Raji (cell line): ENCODE measurements around the gene CACNA2D1.

Experiments
- POLR2A ChIP-seq: IDR thresholded peaks from 2 replicates; pipeline ENCODE4 v1.6.1; 2011; ENCODE audit warnings: low read depth, low read length, control low read depth; ENCODE audit not compliant: insufficient read depth

Gene CACNA2D1

DNA sequence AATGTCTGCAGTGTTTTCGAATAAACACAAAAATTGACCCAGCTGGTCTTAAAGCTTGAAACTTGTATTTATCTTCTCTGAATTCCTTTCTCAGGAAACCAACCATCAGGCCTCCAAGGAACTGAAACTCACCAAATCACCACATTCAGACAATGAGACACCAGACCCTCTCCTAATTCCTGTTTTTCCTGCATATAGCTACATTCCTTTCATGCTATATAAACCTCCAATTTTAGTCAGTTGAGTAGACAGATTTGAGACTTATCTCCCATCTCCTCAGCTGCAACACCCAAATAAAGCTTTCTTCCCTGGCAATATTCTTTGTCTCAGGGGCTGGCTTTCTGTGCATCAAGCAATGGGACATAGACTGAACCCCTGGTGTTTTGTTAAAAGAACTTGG lies 317.0 kb downstream of the CACNA2D1 start:
- TF ChIP-seq POLR2A: no peak

DNA sequence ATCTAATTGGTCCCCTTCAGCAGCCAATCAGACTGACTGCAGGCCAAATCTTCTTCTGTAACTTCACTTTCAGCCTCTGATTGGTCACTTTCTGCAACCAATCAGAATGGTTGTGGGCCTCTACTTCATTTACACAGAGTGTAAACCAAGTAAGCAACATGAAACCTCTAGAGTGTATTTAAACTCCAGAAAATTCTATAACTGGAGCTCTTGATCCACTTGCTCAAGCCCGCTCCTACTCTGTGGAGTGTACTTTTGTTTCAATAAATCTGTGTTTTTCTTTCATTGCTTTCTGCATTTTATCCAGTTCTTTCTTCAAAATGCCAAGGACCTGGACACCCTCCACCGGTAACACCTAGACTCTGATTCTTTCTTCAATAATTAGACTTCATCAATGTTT lies 319.1 kb downstream of the CACNA2D1 start:
- TF ChIP-seq POLR2A: no peak

DNA sequence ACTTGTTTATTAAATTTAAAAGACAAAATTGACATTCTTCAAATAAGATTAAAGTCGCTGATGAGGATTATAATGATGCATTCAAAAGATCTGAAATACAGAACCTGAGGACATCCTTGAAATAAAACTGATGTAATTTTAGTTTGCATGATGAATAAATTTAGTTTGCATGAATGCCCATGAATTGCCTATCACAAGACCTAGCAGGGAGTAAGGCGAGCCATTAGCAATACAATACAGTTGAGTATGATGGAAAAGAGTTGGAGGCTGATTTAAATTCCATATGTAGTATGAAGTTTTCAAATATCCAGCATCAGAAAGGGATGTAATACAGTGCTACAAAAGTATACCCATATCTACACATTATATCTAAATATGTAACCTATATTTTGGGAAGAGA lies 321.3 kb downstream of the CACNA2D1 start:
- TF ChIP-seq POLR2A: no peak

DNA sequence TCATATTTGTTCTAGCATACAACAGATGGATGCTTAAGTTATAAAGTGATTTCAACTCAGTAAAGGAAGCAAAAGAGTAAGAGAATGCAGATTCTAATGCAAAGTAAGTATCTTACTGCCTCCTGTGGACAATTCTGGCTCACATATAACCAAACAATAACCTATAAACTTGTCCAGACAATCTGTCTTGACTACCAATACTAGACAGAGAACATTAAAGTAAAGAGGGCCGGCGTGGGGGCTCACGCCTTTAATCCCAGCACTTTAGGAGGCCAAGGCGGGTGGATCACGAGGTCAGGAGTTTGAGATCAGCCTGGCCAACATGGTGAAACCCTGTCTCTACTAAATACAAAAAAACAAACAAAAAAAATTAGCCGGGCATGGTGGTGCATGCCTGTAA lies 329.3 kb downstream of the CACNA2D1 start:
- no peak for TF ChIP-seq POLR2A

DNA sequence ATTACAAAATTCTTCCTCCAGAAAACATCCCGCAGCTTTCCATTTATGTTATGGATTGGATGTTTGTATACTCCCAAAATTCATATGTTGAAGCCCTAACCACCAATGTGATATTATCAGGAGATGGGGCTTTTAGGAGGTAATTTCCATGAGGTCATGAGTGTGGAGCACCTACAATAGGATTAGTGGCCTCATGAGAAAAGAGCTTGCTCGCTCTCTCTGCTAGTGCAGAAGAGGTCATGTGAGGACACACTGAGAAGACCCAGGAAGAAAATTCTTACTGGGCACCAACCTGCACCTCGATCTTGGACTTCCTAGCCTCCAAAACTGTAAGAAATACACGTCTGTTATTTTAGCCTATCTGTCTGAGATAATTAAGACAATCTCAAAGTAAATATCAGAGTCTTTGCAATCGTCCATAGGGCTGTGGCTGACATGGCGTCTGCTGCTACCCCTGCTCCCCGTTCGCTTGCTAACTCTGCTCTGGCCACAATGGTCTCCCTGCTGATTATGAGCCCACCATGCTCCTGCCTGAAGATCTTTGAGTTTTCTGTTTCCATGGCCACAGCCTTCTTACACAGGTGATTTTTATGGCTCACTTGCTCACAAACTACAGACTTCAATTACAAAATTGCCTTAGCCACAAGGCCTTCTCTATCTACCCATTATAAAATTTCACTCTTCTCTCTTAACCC lies 333.3 kb downstream of the CACNA2D1 start:
- no peak for TF ChIP-seq POLR2A

DNA sequence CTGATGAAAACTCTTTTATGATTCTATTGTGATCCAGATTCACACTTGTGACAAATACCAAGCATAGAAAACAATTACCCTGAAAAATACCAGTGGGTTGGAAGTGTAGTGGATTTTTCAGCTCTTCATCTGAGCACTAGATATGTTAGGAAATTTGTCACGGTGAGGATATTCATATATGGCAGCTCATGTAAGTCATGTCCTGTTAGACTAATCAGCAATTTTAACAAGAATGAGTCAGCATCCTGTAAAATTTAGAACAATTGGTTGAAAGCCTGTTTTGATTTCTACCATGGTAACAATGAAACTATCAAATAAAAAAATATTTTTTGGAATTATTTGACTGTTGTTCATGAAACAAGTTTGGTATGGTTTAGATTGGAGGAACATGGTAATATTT lies 334.3 kb downstream of the CACNA2D1 start:
- no peak for TF ChIP-seq POLR2A

DNA sequence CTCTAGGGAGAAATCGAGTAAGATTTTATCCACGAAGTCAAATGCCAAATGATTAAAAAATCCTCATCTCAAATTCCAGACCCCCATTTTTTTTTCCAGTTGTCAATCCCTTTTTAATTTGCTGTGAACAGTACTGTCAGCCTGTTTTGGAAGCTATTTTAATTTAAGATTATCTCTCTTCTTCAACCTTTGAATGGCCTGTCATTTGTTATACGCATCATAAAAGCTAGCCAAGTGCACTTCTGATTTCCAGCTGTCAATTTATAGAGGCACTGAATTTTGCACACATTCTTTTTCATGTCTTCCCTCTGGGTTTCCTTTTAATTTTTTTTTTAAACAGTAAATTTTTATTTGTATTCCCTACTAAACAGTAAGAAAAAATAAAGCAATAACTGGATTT lies 337.4 kb downstream of the CACNA2D1 start:
- TF ChIP-seq POLR2A: no peak

DNA sequence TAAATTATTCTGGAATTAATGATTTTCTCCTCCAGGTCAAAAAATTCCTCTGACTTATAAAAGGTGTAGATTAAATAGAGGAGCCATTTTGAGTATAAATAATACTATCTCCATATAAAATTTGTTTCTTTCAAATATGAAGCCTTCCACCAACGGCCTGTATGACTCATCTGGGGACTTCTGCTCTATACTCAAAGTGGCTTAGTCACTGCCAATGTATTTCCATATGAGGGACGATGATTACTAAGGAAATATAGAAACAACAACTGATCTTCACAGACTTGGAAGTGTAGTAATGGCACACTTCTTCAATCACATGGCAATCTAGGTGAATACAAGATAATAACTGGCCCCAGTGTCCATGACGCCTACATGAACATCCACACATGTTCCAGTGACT lies 338.1 kb downstream of the CACNA2D1 start:
- TF ChIP-seq POLR2A: no peak

DNA sequence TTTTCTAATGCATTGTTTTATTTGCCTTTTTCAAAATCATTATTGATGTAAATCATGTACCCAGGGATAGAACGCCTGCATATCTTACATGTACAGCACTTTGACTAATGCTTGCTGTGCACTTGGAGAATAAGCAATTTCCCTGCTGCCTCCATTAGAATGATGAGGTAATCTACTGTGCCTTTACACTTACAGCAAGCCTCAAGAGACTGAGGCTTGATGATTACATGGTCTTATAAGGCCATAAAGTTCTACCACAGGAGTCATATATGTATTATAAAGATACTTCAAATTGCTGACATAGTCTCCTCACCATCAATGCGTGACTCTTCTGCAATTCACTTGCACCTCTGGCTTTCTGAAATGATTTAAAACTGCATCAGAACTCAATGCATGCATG lies 345.2 kb downstream of the CACNA2D1 start:
- TF ChIP-seq POLR2A: no peak

DNA sequence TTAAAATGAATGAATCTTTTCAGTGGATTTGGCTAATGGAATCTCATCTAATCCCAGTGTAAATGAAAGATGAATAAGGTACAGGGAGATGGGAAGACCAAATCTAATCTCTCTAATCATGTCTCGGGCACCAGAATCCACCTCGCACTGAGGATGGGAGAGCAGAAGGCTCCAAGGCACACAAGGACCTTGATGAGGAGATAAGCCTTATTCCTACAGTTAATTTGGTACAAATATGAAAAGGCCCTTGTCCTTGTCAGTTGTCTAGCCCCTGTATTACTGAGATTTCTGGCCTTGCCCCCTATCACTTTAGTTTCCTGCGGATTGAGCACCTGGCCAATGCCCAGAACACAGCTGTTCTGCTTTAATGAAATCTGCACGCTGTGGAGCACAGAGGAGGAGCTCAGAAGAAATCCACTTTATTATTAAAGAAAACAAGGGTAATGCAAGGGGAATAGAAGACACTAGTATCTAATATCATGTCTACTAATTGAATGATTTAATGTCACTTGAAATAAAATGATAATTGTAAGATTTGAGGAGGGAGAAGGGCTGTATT lies 352.4 kb downstream of the CACNA2D1 start:
- TF ChIP-seq POLR2A: no peak

DNA sequence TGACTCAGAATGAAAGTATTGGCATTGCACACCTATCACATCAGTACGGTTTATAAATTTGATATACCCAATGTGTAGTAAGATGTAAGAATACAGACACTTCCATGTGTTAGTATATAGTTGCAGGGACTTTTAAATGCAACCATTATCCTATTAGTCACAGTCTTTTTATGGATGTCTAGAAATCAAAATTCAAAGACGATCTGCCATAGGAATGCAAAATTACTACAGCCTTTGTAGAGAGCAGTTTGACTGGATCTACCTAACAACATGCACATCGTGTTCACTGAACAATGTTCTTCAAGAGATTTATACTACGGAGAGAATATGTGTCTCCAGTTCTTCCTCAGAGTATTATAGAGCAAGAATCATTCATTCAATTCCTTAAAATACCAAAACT lies 356.5 kb downstream of the CACNA2D1 start:
- TF ChIP-seq POLR2A: no peak

DNA sequence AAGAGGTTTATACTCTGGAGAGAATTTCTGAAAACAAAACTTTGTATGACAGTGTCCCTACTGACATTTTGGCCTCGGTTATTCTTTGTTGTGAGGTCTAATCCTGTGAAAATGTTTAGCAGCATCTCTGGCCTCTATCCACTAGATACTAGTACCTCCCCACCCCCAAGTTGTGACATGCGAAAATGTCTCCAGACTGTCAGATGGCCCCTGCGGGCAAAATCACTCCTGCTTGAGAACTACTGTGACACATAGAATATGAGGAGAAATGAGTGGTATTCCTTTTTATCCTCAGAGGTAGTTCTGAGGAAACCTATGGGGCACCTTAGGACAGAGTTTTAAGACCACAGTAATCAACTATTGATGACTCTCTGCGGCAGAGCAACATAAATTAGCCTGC lies 358.5 kb downstream of the CACNA2D1 start:
- TF ChIP-seq POLR2A: no peak

DNA sequence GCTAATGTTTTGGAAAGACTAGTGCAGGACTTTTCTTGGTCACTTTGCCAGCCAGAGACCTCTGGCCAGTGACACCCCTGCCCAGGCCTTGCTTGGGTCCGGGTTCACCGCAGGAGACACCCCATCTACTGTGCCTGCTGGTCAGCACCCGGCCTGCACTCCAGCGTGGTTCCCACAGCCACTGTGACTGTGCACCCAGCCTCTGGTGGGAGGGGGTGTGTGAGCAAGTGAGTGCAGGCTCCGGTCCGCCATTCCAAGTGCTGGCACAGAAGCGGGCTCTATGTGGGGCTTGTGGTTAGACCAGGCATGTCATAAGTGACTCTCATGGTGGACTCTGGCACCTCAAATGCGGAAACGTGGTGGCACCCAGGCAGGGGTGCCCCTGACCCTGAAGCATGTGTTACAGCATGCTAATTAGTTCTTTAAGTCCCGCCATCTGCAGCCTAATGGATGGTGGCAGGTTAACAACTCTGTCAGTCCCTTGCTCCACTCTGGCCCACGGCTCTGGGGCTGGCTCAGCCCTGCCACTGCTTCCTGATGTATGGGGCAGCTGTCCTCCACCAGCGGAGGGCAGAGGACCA lies 361.8 kb downstream of the CACNA2D1 start:
- TF ChIP-seq POLR2A: no peak

DNA sequence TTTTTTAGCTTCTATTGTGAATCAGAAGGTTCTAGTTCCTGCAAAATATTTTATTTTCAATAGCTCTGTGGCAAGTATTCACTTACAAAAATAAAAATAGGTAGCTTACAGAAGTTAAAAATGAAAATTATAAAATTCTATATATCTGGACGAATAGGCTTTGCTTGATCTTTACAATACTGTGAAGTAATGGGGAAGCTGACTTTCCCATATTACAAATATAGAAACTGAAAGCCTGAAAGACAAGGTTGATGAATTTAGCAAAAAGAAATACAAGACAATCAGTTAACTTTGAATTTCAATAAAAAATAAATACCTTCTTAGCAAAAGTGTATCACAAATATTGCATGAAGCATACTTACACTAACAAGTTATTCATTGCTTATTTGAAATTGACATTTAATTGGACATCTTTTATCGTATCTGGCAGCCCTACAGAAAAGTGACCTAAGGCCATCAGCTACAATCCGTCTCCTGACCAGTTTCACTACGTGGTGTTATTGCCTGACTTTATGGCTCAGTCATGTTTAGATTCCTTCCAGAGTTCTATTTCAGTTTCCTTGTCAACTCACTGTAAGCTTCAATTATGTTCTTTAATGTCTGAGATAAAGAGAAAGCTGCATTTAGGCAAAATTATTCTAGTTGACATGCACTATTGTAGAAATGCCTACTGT lies 363.2 kb downstream of the CACNA2D1 start:
- no peak for TF ChIP-seq POLR2A

DNA sequence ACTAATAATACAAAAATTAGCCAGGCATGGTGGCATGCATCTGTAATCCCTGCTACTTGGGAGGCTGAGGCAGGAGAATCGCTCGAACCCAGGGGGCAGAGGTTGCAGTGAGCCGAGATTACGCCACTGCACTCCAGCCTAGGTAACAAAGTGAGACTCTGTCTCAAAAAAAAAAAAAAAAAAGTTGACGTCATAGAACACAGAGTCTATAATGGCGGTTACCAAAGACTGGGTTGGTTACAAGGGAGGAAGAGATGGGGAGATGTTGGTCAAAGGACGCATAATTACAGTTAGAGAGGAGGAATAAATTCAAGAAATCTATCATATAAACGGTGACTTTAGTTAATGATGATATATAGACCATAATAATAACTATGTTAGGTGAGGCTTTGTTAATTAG lies 364.1 kb downstream of the CACNA2D1 start:
- no peak for TF ChIP-seq POLR2A

DNA sequence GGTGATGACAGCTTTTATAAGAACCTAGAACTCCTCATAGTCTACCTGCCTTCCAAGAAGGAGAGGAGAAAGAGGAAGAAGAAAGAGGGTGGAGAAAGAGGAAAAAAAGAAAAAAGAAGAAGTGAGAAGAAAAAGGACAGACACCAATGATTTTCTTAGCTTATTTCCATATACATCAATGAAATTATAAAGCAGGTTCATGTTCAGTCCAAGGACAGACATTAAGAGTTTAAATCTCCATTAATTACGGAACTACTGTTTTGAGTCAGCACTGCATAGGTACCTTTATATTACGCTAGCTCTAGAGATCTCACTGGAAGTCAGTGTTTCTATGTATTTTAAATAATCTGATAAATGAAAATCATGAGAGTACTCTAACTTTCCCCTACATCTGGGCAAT lies 364.8 kb downstream of the CACNA2D1 start:
- TF ChIP-seq POLR2A: no peak
